ENCODE measurements around the gene MCTP2. TPM values are rescaled to one million over a fixed set of nuclear protein-coding genes. Genes with fewer than 3 reads are reported as not detected.

MCTP2 gene
- total RNA-seq, 1 experiment from 2014 or later = 7.4 TPM

DNA sequence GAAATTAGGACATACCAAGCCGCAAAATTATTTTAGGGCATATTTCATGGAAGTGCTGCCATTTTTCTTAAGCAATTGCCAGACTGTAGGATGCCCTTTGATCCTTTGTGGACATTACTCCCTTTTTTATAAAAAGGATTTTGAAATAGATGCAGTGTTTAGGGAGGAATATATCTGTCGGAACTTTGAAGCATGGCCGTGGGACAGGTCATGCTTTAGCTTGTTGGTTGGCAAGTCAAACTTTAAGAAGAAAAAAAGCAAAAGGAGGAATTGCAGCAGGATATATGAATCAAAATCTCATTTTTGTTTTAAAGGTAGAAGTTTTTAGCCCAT lies 122.1 kb downstream of the MCTP2 start (continued):
- TF ChIP-seq, protein P1, sequence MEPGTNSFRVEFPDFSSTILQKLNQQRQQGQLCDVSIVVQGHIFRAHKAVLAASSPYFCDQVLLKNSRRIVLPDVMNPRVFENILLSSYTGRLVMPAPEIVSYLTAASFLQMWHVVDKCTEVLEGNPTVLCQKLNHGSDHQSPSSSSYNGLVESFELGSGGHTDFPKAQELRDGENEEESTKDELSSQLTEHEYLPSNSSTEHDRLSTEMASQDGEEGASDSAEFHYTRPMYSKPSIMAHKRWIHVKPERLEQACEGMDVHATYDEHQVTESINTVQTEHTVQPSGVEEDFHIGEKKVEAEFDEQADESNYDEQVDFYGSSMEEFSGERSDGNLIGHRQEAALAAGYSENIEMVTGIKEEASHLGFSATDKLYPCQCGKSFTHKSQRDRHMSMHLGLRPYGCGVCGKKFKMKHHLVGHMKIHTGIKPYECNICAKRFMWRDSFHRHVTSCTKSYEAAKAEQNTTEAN (CRISPR knock-in tag; IDR thresholded peaks at IDR 0.05) = no peak
- TF ChIP-seq CREB1 (CRISPR knock-in tag; IDR thresholded peaks at IDR 0.05) (no peak), FOXJ3 (CRISPR knock-in tag; IDR thresholded peaks at IDR 0.05; ENCODE audit: borderline replicate concordance) (no peak)
- TF ChIP-seq, protein P2, sequence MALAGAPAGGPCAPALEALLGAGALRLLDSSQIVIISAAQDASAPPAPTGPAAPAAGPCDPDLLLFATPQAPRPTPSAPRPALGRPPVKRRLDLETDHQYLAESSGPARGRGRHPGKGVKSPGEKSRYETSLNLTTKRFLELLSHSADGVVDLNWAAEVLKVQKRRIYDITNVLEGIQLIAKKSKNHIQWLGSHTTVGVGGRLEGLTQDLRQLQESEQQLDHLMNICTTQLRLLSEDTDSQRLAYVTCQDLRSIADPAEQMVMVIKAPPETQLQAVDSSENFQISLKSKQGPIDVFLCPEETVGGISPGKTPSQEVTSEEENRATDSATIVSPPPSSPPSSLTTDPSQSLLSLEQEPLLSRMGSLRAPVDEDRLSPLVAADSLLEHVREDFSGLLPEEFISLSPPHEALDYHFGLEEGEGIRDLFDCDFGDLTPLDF (CRISPR knock-in tag; IDR thresholded peaks at IDR 0.05) = no peak
- TF ChIP-seq, protein P3, sequence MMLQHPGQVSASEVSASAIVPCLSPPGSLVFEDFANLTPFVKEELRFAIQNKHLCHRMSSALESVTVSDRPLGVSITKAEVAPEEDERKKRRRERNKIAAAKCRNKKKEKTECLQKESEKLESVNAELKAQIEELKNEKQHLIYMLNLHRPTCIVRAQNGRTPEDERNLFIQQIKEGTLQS (CRISPR knock-in tag; conservative IDR thresholded peaks at IDR 0.05) = no peak
- TF ChIP-seq, protein P4, sequence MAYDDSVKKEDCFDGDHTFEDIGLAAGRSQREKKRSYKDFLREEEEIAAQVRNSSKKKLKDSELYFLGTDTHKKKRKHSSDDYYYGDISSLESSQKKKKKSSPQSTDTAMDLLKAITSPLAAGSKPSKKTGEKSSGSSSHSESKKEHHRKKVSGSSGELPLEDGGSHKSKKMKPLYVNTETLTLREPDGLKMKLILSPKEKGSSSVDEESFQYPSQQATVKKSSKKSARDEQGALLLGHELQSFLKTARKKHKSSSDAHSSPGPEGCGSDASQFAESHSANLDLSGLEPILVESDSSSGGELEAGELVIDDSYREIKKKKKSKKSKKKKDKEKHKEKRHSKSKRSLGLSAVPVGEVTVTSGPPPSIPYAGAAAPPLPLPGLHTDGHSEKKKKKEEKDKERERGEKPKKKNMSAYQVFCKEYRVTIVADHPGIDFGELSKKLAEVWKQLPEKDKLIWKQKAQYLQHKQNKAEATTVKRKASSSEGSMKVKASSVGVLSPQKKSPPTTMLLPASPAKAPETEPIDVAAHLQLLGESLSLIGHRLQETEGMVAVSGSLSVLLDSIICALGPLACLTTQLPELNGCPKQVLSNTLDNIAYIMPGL (CRISPR knock-in tag; IDR thresholded peaks at IDR 0.05) = no peak

DNA sequence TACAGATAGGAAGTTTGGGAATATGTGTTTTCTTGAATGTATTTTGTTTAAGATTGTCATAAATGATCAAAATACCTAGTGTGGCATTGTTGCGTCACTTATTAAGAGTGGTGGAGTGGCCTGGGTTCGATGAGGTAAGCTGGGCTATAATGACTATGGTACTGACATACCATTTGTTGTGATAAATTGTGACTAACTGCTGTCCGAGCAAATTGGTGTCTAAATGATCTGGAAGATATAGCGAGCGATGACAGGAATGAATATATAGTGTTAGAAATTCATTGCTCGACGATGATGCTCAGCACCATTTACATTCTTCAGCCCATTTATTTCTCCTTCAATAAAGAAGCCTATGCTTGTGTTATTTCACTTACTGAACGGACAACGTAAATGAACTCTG lies 123.3 kb downstream of the MCTP2 start:
- H3K9me3 Mint-ChIP-seq = peaks cover 7% of the 10 kb centered on the region; the same call in 1 of the 2 replicates
- H3K27ac Mint-ChIP-seq = no peak overlapping the region
- TF ChIP-seq GABPB1 (CRISPR knock-in tag; IDR thresholded peaks at IDR 0.05) (no peak), FOXK1 (CRISPR knock-in tag; IDR thresholded peaks at IDR 0.05) (no peak), HMGA2 (CRISPR knock-in tag; IDR thresholded peaks at IDR 0.05) (no peak), NR3C1 (CRISPR knock-in tag; conservative IDR thresholded peaks at IDR 0.05; ENCODE audit: low read depth) (no peak)
- ChIA-PET POLR2A (no interaction called here), CTCF (no interaction called here)
- peaks cover 10% of the 10 kb centered on the region for H3K4me1 Mint-ChIP-seq
- no peaks in the 10 kb centered on the region for H3K27me3 Mint-ChIP-seq (ENCODE audit: low read depth)
- H3K36me3 Mint-ChIP-seq = peaks cover 3% of the 10 kb centered on the region; the same call in 1 of the 2 replicates
- DNase-seq (ENCODE audit: low spot score) (no peak), ATAC-seq (no peak)
- no peak overlapping the region for H3K4me3 Mint-ChIP-seq

DNA sequence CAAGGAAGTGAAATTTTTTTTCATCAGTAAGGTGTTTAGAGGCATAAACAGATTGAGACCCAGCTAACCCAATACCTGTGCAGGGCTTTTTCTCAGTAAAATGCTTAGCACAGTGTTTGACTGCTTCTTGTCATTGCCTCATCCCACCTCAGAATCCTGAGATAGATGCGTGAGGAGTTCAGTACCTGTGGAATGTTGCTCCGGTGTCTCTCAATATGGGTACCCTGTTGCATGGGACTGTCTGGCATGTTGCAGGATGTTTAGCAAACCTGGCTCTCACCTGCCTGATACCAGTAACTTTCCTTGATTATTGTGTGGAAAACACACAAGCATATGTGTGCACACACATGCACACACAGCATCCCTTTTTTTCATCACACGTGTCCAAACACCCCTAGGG lies 128.4 kb downstream of the MCTP2 start:
- Mint-ChIP-seq H3K9me3 (no peaks in the 10 kb centered on the region), H3K27me3 (ENCODE audit: low read depth) (no peaks in the 10 kb centered on the region), H3K27ac (no peak overlapping the region), H3K36me3 (no peaks in the 10 kb centered on the region), H3K4me3 (no peak overlapping the region), H3K4me1 (no peaks in the 10 kb centered on the region; the same call in 1 of the 2 replicates)
- TF ChIP-seq NFE2L1 (CRISPR knock-in tag; IDR thresholded peaks at IDR 0.05) = no peak
- TF ChIP-seq NR1H2 (CRISPR knock-in tag; IDR thresholded peaks at IDR 0.05) = no peak
- TF ChIP-seq, protein P5, sequence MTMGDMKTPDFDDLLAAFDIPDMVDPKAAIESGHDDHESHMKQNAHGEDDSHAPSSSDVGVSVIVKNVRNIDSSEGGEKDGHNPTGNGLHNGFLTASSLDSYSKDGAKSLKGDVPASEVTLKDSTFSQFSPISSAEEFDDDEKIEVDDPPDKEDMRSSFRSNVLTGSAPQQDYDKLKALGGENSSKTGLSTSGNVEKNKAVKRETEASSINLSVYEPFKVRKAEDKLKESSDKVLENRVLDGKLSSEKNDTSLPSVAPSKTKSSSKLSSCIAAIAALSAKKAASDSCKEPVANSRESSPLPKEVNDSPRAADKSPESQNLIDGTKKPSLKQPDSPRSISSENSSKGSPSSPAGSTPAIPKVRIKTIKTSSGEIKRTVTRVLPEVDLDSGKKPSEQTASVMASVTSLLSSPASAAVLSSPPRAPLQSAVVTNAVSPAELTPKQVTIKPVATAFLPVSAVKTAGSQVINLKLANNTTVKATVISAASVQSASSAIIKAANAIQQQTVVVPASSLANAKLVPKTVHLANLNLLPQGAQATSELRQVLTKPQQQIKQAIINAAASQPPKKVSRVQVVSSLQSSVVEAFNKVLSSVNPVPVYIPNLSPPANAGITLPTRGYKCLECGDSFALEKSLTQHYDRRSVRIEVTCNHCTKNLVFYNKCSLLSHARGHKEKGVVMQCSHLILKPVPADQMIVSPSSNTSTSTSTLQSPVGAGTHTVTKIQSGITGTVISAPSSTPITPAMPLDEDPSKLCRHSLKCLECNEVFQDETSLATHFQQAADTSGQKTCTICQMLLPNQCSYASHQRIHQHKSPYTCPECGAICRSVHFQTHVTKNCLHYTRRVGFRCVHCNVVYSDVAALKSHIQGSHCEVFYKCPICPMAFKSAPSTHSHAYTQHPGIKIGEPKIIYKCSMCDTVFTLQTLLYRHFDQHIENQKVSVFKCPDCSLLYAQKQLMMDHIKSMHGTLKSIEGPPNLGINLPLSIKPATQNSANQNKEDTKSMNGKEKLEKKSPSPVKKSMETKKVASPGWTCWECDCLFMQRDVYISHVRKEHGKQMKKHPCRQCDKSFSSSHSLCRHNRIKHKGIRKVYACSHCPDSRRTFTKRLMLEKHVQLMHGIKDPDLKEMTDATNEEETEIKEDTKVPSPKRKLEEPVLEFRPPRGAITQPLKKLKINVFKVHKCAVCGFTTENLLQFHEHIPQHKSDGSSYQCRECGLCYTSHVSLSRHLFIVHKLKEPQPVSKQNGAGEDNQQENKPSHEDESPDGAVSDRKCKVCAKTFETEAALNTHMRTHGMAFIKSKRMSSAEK (CRISPR knock-in tag; IDR thresholded peaks at IDR 0.05; ENCODE audit: borderline replicate concordance) = no peak
- ChIA-PET POLR2A (no interaction called here), CTCF (no interaction called here)
- DNase-seq (ENCODE audit: low spot score) (no peak), ATAC-seq (no peak)

All from WTC11 (cell line).